H9 (cell line): ENCODE measurements around the gene PLCG1. TPM values are rescaled to one million over a fixed set of nuclear protein-coding genes. Genes with fewer than 3 reads are reported as not detected.

ENCODE experiments used
- DNase-seq: peaks from one replicate; pipeline ENCODE4 v3.0.0-alpha.2; 2017
- H2AFZ ChIP-seq: one replicate; pipeline ENCODE4 v1.6.1; 2013; ENCODE audit warnings: mild to moderate bottlenecking, low read length, control low read depth, moderate library complexity
- H2AK5ac ChIP-seq: 2 replicates; pipeline ENCODE4 v1.6.1; 2013; ENCODE audit warnings: low read length, control low read depth, mixed read lengths; ENCODE audit not compliant: insufficient read length
- H2BK120ac ChIP-seq: one replicate; pipeline ENCODE4 v1.6.1; 2013; ENCODE audit warnings: low read depth, mild to moderate bottlenecking, low read length, control low read depth, inconsistent platforms; ENCODE audit not compliant: poor library complexity, severe bottlenecking
- H2BK12ac ChIP-seq: 2 replicates; pipeline ENCODE4 v1.6.1; 2013; ENCODE audit warnings: low read length, control low read depth, mixed read lengths, low read depth; ENCODE audit not compliant: insufficient read length
- H2BK15ac ChIP-seq: 2 replicates; pipeline ENCODE4 v1.6.1; 2013; ENCODE audit warnings: low read depth, low read length, control low read depth
- H2BK20ac ChIP-seq: one replicate; pipeline ENCODE4 v1.6.1; 2013; ENCODE audit warnings: low read depth, mild to moderate bottlenecking, low read length, control low read depth, inconsistent platforms; ENCODE audit not compliant: poor library complexity, severe bottlenecking
- H2BK5ac ChIP-seq: 2 replicates; pipeline ENCODE4 v1.6.1; 2013; ENCODE audit warnings: low read length, control low read depth, mixed read lengths; ENCODE audit not compliant: insufficient read length
- H3K14ac ChIP-seq: 2 replicates; pipeline ENCODE4 v1.6.1; 2013; ENCODE audit warnings: low read length, control low read depth; ENCODE audit not compliant: insufficient read depth
- H3K18ac ChIP-seq: 2 replicates; pipeline ENCODE4 v1.6.1; 2013; ENCODE audit warnings: low read depth, mild to moderate bottlenecking, mixed read lengths, low read length, control low read depth; ENCODE audit not compliant: insufficient read length
- H3K23ac ChIP-seq: 2 replicates; pipeline ENCODE4 v1.6.1; 2013; ENCODE audit warnings: low read length, control low read depth, mixed read lengths, low read depth; ENCODE audit not compliant: insufficient read length
- H3K23me2 ChIP-seq: 2 replicates; pipeline ENCODE4 v1.6.1; 2013; ENCODE audit warnings: low read depth, mild to moderate bottlenecking, mixed read lengths, low read length, control low read depth; ENCODE audit not compliant: insufficient read length, poor library complexity, severe bottlenecking
- H3K27ac ChIP-seq: 2 replicates; pipeline ENCODE4 v1.5.1; 2013; ENCODE audit warnings: low read length, control low read depth, mixed read lengths, low read depth; ENCODE audit not compliant: insufficient read length
- H3K27me3 ChIP-seq: 2 replicates; pipeline ENCODE4 v1.6.1; 2013; ENCODE audit warnings: low read length, control low read depth, inconsistent platforms; ENCODE audit not compliant: insufficient read depth
- H3K4ac ChIP-seq: 2 replicates; pipeline ENCODE4 v1.6.1; 2013; ENCODE audit warnings: low read depth, mild to moderate bottlenecking, control low read depth, inconsistent platforms, low read length, moderate library complexity
- H3K4me1 ChIP-seq: 2 replicates; pipeline ENCODE4 v1.6.1; 2013; ENCODE audit warnings: low read length, control low read depth, inconsistent platforms; ENCODE audit not compliant: insufficient read depth
- H3K4me2 ChIP-seq: 2 replicates; pipeline ENCODE4 v1.6.1; 2013; ENCODE audit warnings: low read length, control low read depth, mixed read lengths; ENCODE audit not compliant: insufficient read length, insufficient read depth
- H3K56ac ChIP-seq: 2 replicates; pipeline ENCODE4 v1.6.1; 2013; ENCODE audit warnings: low read depth, mild to moderate bottlenecking, mixed read lengths, low read length, control low read depth; ENCODE audit not compliant: insufficient read length
- H3K79me1 ChIP-seq: 2 replicates; pipeline ENCODE4 v1.6.1; 2013; ENCODE audit warnings: low read depth, mild to moderate bottlenecking, moderate library complexity, low read length, control low read depth, inconsistent platforms; ENCODE audit not compliant: insufficient read depth, poor library complexity, severe bottlenecking
- H3K79me2 ChIP-seq: 2 replicates; pipeline ENCODE4 v1.6.1; 2013; ENCODE audit warnings: low read length, control low read depth, inconsistent platforms; ENCODE audit not compliant: insufficient read depth
- H3K9ac ChIP-seq: 2 replicates; pipeline ENCODE4 v1.6.1; 2013; ENCODE audit warnings: low read length, control low read depth, mixed read lengths; ENCODE audit not compliant: insufficient read length; ENCODE audit errors: extremely low read depth
- H3K9me3 ChIP-seq: one replicate; pipeline ENCODE4 v1.6.1; 2013; ENCODE audit warnings: low read depth, low read length, inconsistent platforms; ENCODE audit not compliant: control insufficient read depth
- H3T11ph ChIP-seq: one replicate; pipeline ENCODE4 v1.6.1; 2013; ENCODE audit warnings: mild to moderate bottlenecking, low read length, control low read depth, inconsistent platforms
- H4K20me1 ChIP-seq: one replicate; pipeline ENCODE4 v1.6.1; 2013; ENCODE audit not compliant: control insufficient read depth, insufficient read length, insufficient read depth
- H4K5ac ChIP-seq: 2 replicates; pipeline ENCODE4 v1.6.1; 2013; ENCODE audit warnings: low read depth, mild to moderate bottlenecking, mixed read lengths, low read length, control low read depth; ENCODE audit not compliant: insufficient read length
- H4K8ac ChIP-seq: replicated peaks from 2 replicates; pipeline ENCODE4 v1.6.1; 2013; ENCODE audit warnings: low read length, control low read depth, mixed read lengths, low read depth; ENCODE audit not compliant: insufficient read length
- H4K91ac ChIP-seq: 2 replicates; pipeline ENCODE4 v1.6.1; 2013; ENCODE audit warnings: low read depth, mild to moderate bottlenecking, moderate library complexity, mixed read lengths, low read length, control low read depth; ENCODE audit not compliant: insufficient read length
- H3K27ac Mint-ChIP-seq, 3 experiments: 2 replicates in 2 of 3; 3 replicates in 1 of 3; pipeline ENCODE4 v1.8.0; 2020 to 2021; ENCODE audit warnings: mixed read lengths in 3 of 3, mild to moderate bottlenecking in 1 of 3, moderate library complexity in 1 of 3
- H3K27me3 Mint-ChIP-seq: 2 replicates; pipeline ENCODE4 v1.8.0; 2021; ENCODE audit warnings: low read depth, mild to moderate bottlenecking, moderate library complexity, mixed read lengths
- H3K36me3 Mint-ChIP-seq, 3 experiments: 2 replicates in 2 of 3; 3 replicates in 1 of 3; pipeline ENCODE4 v1.8.0; 2020 to 2021; ENCODE audit warnings: low read depth in 3 of 3, mixed read lengths in 3 of 3; ENCODE audit not compliant: insufficient read depth in 1 of 3
- H3K4me1 Mint-ChIP-seq, 2 experiments: 2 replicates each; pipeline ENCODE4 v1.8.0; 2020; ENCODE audit warnings: mixed read lengths in 2 of 2
- H3K4me3 Mint-ChIP-seq, 2 experiments: 2 replicates in 1 of 2; 3 replicates in 1 of 2; pipeline ENCODE4 v1.8.0; 2020 to 2021; ENCODE audit warnings: mild to moderate bottlenecking in 2 of 2, mixed read lengths in 2 of 2, moderate library complexity in 1 of 2
- H3K9me3 Mint-ChIP-seq, 2 experiments: 2 replicates in 1 of 2; 3 replicates in 1 of 2; pipeline ENCODE4 v1.8.0; 2020; ENCODE audit warnings: mild to moderate bottlenecking in 2 of 2, mixed read lengths in 2 of 2, moderate library complexity in 1 of 2
- WGBS: extraction: QIAGEN DNeasy Blood & Tissue Kit; methylation state at CpG from one replicate; pipeline ENCODE4 v1.1.7; 2013; ENCODE audit warnings: missing lambda C conversion rate, low lambda C conversion rate, mixed read lengths; ENCODE audit not compliant: insufficient read length; ENCODE audit errors: extremely low coverage; 5-methylcytosine and 5-hydroxymethylcytosine counted together
- total RNA-seq: library from RNA; stranded (reverse); gene quantifications from 2 replicates; pipeline ENCODE4 v1.2.1, GENCODE V29; 2021
- TF ChIP-seq, protein P1 (sequence below): fragments of 200-600 bp; sonication (generic); conservative IDR thresholded peaks from 3 replicates; pipeline ENCODE4 v1.8.0; 2021; ENCODE audit warnings: antibody characterized with exemption, mild to moderate bottlenecking

Gene PLCG1
- total RNA-seq, 1 experiment from 2014 or later, result 171 TPM

DNA sequence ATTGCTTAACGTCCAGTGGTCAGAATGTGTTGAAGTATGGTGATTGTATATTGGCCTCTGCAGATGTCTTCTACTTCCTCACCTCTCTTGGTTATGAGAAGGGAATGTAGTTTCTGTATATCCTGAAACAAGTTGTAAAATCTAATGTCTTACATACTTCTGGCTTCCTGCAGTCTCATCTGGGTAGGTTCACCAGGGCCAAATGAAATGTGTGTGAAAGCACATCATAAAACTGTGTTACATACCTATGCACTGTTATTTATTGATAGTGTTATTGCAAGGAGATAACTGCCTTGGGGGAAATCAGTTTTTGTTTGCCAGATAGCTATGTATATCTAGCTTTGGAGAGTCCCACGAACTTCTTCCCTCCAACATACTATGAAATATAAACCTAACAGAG is 35.7 kb upstream of the PLCG1 start:
- no peak overlapping the region for H2BK120ac ChIP-seq
- no peak overlapping the region for H2BK12ac ChIP-seq
- TF ChIP-seq, protein P1, sequence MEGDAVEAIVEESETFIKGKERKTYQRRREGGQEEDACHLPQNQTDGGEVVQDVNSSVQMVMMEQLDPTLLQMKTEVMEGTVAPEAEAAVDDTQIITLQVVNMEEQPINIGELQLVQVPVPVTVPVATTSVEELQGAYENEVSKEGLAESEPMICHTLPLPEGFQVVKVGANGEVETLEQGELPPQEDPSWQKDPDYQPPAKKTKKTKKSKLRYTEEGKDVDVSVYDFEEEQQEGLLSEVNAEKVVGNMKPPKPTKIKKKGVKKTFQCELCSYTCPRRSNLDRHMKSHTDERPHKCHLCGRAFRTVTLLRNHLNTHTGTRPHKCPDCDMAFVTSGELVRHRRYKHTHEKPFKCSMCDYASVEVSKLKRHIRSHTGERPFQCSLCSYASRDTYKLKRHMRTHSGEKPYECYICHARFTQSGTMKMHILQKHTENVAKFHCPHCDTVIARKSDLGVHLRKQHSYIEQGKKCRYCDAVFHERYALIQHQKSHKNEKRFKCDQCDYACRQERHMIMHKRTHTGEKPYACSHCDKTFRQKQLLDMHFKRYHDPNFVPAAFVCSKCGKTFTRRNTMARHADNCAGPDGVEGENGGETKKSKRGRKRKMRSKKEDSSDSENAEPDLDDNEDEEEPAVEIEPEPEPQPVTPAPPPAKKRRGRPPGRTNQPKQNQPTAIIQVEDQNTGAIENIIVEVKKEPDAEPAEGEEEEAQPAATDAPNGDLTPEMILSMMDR, result no peak
- H2AFZ ChIP-seq, result no peak overlapping the region
- no peak overlapping the region for H3K56ac ChIP-seq
- H3K4me2 ChIP-seq, result no peak overlapping the region
- no peak overlapping the region for H4K91ac ChIP-seq
- no peaks in the 10 kb centered on the region for H3K79me1 ChIP-seq
- no peak overlapping the region for H3K4me3 Mint-ChIP-seq
- H3K4me1 Mint-ChIP-seq, result no peaks in the 10 kb centered on the region
- no peaks in the 10 kb centered on the region for H3K27me3 ChIP-seq
- H3K23ac ChIP-seq, result no peak overlapping the region
- H4K20me1 ChIP-seq, result no peaks in the 10 kb centered on the region
- no peak overlapping the region for H3K14ac ChIP-seq
- H4K5ac ChIP-seq, result no peak overlapping the region
- no peak for DNase-seq
- no peak overlapping the region for H3T11ph ChIP-seq
- H3K27ac ChIP-seq, result no peak overlapping the region
- H3K18ac ChIP-seq, result no peak overlapping the region
- no peak overlapping the region for H2BK5ac ChIP-seq
- no peaks in the 10 kb centered on the region for H3K9me3 Mint-ChIP-seq
- H3K27me3 Mint-ChIP-seq, result no peaks in the 10 kb centered on the region
- no peak overlapping the region for H3K27ac Mint-ChIP-seq
- no CpG with 5 or more reads among the region's 2 CpGs for WGBS
- no peak overlapping the region for H3K9ac ChIP-seq
- H2AK5ac ChIP-seq, result no peak overlapping the region
- no peak overlapping the region for H4K8ac ChIP-seq
- no peaks in the 10 kb centered on the region for H3K79me2 ChIP-seq
- no peaks in the 10 kb centered on the region for H3K23me2 ChIP-seq
- H3K36me3 Mint-ChIP-seq, result peaks cover 42 to 69% (median 66%) of the 10 kb centered on the region in 3 experiments; a peak in 6 of 7 replicates
- no peak overlapping the region for H3K4ac ChIP-seq
- H3K4me1 ChIP-seq, result no peaks in the 10 kb centered on the region
- H2BK15ac ChIP-seq, result no peak overlapping the region
- no peak overlapping the region for H2BK20ac ChIP-seq
- no peaks in the 10 kb centered on the region for H3K9me3 ChIP-seq
